HG02763 (cell line): ENCODE results near the gene MESP1.

Source experiments
- ATAC-seq: cut with Tn5 transposase; IDR thresholded peaks from one replicate; pipeline ENCODE4 v1.9.1; 2021; ENCODE audit warnings: mild to moderate bottlenecking, moderate library complexity; ENCODE audit not compliant: unreplicated experiment

MESP1 gene

DNA sequence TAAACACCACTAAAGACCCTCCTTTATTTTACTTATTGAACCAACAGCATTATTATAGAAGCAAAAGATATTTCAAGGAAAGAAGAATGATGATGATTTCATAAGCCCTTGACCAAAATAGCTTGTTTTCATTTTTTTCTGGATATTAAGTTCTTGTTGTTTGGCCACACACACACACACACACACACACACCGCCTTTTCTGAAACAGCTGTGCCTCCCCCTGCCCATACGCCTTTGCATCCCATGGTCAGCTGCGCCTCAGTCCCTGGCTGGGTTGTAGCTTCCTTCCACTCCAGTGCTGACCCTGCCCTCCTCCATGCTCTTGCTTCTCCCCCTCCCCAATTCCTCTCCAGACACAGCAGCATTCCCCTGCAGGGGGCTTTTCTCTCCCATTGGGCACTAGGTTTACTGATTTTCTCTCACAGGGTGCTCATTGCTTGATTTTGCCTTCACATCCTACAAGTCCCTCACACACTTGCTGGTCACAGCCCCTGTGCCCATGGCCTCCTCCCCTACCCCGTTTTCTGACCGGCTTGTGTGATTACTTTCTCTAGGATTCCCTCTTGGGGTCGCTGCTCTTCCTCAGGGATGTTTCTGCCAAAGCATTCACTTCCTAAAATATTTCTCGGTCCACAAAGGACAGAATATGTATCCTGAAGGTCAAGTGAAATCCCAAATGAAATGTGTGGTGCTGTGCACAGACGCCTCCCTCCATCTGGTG, 18.4 kb downstream of the MESP1 start:
- no peak for ATAC-seq

DNA sequence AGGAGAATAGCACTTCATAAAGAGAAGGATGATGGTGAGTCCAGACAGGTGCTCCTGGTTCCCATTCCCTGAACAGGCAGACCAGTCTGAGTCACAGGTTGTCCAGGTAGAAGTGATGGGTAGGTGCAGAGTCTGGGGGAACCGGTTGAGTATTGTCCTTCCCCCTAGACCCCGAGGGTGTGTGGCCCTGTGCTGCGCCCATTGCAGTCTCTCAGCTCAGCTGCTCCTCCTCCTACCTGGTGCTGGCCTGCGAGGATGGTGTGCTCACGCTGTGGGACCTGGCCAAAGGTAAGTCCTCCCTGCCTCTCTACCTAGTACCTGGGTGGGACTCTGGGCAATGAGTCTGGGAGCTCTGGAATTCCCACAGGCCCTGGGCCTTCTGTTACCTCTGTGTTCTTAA, 19.8 kb downstream of the MESP1 start:
- ATAC-seq: no peak

DNA sequence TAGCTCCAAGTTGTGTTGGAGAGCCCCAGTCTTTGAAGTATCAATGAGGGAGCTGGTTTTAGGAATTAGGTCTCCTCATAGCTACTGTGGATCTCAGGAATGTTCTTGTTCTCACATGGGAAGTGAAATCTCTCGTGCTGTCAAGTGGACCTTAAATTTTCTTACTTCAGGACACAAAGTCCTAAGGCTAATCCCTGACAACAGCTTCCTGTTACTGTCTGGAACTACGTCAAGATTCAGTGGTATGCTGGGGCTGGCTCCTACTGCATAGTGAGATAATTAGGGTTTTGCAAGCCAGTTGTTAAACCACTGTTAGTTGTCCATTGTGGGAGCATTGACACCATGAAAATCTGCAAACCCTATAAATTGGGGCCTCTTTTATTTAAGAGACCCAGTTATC, 22.8 kb downstream of the MESP1 start:
- no peak for ATAC-seq

DNA sequence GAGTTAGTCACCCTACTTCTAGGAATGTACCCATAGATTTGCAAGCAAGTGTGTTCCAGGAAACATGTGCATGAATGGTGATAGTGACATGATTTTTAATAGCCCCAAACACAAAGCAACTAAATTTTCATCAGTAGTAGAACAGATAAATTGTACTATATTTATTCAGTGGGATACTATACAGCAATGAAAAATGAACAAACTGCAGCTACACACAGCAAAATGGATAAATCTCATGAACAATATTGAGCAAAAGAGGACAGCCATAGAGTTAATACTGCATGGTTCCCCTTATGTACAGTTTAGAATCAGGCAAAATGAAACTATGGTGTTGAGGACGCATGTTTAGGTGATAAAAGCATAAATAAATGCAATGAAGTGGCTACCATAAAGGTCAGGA, 26.0 kb downstream of the MESP1 start:
- no peak for ATAC-seq

DNA sequence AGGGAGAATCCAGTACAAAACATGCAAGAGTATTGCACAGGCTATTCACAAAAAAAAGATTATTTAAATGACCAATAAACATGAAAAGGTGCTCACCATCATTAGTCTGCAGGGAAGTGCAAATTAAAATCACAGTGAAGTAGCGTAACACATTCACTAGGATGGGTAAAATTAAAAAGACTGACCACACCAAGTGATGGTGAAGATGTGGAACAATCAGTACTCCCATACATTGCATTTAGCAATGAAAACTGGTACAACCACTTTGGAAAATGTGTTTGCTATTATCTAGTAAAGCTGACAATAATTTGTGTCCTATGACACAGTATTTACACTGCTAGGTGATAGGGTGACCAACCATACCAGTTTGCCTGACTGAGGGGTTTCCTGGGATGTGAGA, 26.4 kb downstream of the MESP1 start:
- ATAC-seq: no peak

DNA sequence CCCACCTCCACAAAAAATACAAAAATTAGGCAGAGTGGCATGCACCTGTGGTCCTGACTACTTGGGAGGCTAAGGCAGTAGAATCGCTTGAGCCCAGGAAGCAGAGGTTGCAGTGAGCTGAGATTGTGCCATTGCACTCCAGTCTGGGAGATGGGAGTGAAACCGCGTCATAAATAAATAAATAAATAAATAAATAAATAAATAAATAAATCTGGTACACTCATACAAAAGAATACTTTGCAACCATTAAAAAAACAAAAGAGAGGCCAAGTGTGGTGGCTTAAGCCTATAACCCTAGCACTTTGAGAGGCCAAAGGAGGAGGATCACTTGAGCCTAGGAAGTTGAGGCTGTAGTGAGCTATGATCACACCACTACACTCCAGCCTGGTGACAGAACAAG, 28.0 kb downstream of the MESP1 start:
- no peak for ATAC-seq

DNA sequence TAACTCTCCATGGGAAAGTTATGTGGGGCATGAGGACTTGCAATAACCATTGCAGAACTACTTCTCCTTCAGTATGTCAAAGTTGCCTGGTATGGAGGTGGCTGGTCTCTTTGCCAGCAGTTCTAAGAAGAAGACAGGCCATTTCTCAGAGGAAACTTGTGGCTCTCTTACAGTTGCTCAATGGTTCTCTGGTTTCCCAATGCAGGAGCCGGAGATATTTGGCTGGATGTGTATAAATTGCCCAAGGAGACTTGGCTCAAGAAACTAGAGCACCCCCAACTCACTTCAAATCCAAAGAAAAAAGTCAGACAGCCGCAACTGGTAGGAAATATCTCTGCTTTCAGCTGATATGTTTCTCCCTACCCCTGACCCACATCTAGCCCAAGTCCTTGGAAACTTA, 36.3 kb downstream of the MESP1 start:
- no peak for ATAC-seq

DNA sequence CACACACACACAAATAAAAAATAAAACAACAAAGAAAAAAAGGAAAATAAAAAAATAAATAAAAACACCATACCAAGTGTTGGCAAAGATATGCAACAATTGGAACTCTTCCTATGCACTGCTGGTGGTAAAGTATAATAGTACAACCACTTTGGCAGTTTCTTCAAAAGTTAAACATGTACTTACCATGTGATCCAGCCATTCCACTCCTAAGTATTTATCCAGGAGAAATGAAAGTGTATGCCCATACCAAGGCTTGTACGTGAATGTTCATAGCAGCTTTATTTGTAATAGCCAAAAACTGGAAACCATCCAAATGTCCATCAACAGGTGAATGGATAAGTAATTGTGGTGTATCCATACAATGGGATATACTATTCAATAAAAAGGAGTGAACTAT, 43.5 kb downstream of the MESP1 start:
- no peak for ATAC-seq

DNA sequence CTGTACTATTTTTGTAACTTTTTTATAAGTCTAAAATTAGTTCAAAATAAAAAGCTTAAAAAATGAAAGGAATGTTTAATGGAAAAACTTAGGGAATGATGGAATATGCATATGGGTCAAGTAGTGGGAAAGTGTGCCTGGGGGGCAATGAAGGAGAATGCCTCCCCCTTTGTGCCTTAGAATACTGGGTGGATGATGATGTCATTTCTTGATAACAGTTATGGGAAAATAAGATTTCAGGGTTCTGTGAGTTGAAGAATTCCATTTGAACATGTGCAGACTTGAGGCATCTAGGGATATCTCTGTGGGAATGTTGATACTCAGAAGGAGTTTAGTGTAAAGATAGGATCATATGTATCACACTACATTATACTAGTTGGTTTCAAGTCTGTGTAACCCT, 46.6 kb downstream of the MESP1 start:
- ATAC-seq: no peak
